ENCODE results near the gene CFL1.

DNA sequence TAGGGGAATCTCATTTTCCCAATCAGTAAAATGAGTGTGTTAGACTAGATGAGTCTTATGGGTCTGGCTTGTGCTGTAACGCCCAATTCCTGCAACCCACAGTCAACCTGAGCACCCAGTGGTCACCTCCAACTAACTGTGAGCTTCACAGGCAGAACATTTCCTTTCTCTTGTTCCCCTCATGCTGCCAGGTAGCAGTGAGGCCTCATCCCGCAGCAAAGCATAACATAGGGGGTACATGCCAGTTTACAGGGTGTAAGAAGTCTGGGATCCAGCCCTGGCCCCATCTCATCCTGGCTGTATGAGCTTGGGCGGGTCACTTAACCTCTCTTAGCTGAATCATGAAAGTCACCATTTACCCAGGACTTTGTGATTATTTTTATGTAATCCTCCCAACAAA lies 10.9 kb upstream of the CFL1 start:
- TF ChIP-seq GABPA (IDR thresholded peaks at IDR 0.05; ENCODE audit: low read depth) = no peak
- TF ChIP-seq, protein P1, sequence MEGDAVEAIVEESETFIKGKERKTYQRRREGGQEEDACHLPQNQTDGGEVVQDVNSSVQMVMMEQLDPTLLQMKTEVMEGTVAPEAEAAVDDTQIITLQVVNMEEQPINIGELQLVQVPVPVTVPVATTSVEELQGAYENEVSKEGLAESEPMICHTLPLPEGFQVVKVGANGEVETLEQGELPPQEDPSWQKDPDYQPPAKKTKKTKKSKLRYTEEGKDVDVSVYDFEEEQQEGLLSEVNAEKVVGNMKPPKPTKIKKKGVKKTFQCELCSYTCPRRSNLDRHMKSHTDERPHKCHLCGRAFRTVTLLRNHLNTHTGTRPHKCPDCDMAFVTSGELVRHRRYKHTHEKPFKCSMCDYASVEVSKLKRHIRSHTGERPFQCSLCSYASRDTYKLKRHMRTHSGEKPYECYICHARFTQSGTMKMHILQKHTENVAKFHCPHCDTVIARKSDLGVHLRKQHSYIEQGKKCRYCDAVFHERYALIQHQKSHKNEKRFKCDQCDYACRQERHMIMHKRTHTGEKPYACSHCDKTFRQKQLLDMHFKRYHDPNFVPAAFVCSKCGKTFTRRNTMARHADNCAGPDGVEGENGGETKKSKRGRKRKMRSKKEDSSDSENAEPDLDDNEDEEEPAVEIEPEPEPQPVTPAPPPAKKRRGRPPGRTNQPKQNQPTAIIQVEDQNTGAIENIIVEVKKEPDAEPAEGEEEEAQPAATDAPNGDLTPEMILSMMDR (IDR thresholded peaks at IDR 0.05) = no peak
- TF ChIP-seq, protein P2, sequence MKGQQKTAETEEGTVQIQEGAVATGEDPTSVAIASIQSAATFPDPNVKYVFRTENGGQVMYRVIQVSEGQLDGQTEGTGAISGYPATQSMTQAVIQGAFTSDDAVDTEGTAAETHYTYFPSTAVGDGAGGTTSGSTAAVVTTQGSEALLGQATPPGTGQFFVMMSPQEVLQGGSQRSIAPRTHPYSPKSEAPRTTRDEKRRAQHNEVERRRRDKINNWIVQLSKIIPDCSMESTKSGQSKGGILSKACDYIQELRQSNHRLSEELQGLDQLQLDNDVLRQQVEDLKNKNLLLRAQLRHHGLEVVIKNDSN (IDR thresholded peaks at IDR 0.05; ENCODE audit: borderline replicate concordance, low read depth) = no peak
- TF ChIP-seq POLR2AphosphoS5 (IDR thresholded peaks at IDR 0.05; ENCODE audit: low read depth, low read length) = peak; percentile 28; the same call in 1 of the 2 replicates
- TF ChIP-seq TAF1 (IDR thresholded peaks at IDR 0.05; ENCODE audit: borderline replicate concordance, low read depth, low read length) = no peak
- TF ChIP-seq TEAD4 (IDR thresholded peaks at IDR 0.05; ENCODE audit: borderline replicate concordance, insufficient read depth) = no peak
- TF ChIP-seq CHD2 (IDR thresholded peaks at IDR 0.05; ENCODE audit: low read length, partially characterized antibody) = no peak
- no peak for TF ChIP-seq NFIC (IDR thresholded peaks at IDR 0.05; ENCODE audit: borderline replicate concordance)

All from SK-N-SH (cell line).